Activated naive CD4-positive, alpha-beta T cell treated with Interleukin-2 at 50 U/mL for 16 hours (primary cell): ENCODE results near the gene CETP.
"Not testable (repeated sequence)": the region's sequence is repeated elsewhere in the genome, so short reads cannot be mapped to it uniquely, and the experiment has no call there.

Source experiments
- DNase-seq: peaks from one replicate; pipeline ENCODE4 v3.0.0-alpha.2; 2020

The CETP gene

GRCh38 chr16:56999409-57000270, 37.9 kb downstream of the CETP start:
- DNase-seq = peak; percentile 56

GRCh38 chr16:57000271-57001025, 38.7 kb downstream of the CETP start:
- DNase-seq = peak; percentile 63

GRCh38 chr16:57001026-57001679, 39.4 kb downstream of the CETP start:
- no peak for DNase-seq

- DNase-seq = no peak
These were observed 42.0 kb downstream of the CETP start for GRCh38 chr16:57003439-57004386.

GRCh38 chr16:57004387-57005250, 42.9 kb downstream of the CETP start:
- no peak for DNase-seq

- not testable (repeated sequence) for DNase-seq
These were observed 43.8 kb downstream of the CETP start for GRCh38 chr16:57005597-57005996.

- DNase-seq = no peak
These were observed 45.3 kb downstream of the CETP start for GRCh38 chr16:57007050-57007449.

- no peak for DNase-seq
These were observed 45.8 kb downstream of the CETP start for GRCh38 chr16:57007530-57007929.

- DNase-seq = no peak
These were observed 46.7 kb downstream of the CETP start for GRCh38 chr16:57008440-57008839.

- DNase-seq = no peak
These were observed 48.0 kb downstream of the CETP start for GRCh38 chr16:57009643-57010170.

GRCh38 chr16:57012353-57012752, 50.6 kb downstream of the CETP start:
- DNase-seq = no peak

- no peak for DNase-seq
These were observed 51.5 kb downstream of the CETP start for GRCh38 chr16:57013229-57013628.

- DNase-seq = no peak
These were observed 52.2 kb downstream of the CETP start for GRCh38 chr16:57013902-57014301.

- DNase-seq = no peak
These were observed 54.6 kb downstream of the CETP start for GRCh38 chr16:57016301-57016700.

- no peak for DNase-seq
These were observed 55.1 kb downstream of the CETP start for GRCh38 chr16:57016831-57017230.

- no peak for DNase-seq
These were observed 55.5 kb downstream of the CETP start for GRCh38 chr16:57017251-57017650.

GRCh38 chr16:57019746-57020145, 58.0 kb downstream of the CETP start:
- DNase-seq = no peak

- DNase-seq = no peak
These were observed 58.9 kb downstream of the CETP start for GRCh38 chr16:57020651-57021050.

- no peak for DNase-seq
These were observed 60.0 kb downstream of the CETP start for GRCh38 chr16:57021757-57022156.

- no peak for DNase-seq
These were observed 60.7 kb downstream of the CETP start for GRCh38 chr16:57022445-57022844.
